ENCODE measurements around the gene TACC2.
"Not testable (repeated sequence)": the region's sequence is repeated elsewhere in the genome, so short reads cannot be mapped to it uniquely, and the experiment has no call there.

Gene TACC2

GRCh38 chr10:121976607-121977006 is 12.4 kb upstream of the TACC2 start:
- no peak for DNase-seq

- no peak for DNase-seq
Measured at GRCh38 chr10:121978511-121978910, 10.5 kb upstream of the TACC2 start.

GRCh38 chr10:121981346-121981745 is 7.6 kb upstream of the TACC2 start:
- DNase-seq = no peak

- no peak for DNase-seq
Measured at GRCh38 chr10:121983852-121984251, 5.1 kb upstream of the TACC2 start.

- no peak for DNase-seq
Measured at GRCh38 chr10:121984463-121984862, 4.5 kb upstream of the TACC2 start.

- DNase-seq = no peak
Measured at GRCh38 chr10:121990015-121990677, 1.2 kb downstream of the TACC2 start.

GRCh38 chr10:121991727-121992126 is 2.8 kb downstream of the TACC2 start:
- DNase-seq = not testable (repeated sequence)

GRCh38 chr10:121994429-121994941 is 5.5 kb downstream of the TACC2 start:
- DNase-seq = peak in 7 of 56 donors; percentile 4 to 49 (median 12)

GRCh38 chr10:121998462-121998861 is 9.5 kb downstream of the TACC2 start:
- DNase-seq = no peak

GRCh38 chr10:121999301-121999700 is 10.3 kb downstream of the TACC2 start:
- DNase-seq = no peak

- DNase-seq = no peak
Measured at GRCh38 chr10:122001698-122002097, 12.7 kb downstream of the TACC2 start.

GRCh38 chr10:122007415-122007814 is 18.5 kb downstream of the TACC2 start:
- DNase-seq = no peak

GRCh38 chr10:122010405-122011050 is 21.6 kb downstream of the TACC2 start:
- DNase-seq = no peak

GRCh38 chr10:122012731-122013130 is 23.8 kb downstream of the TACC2 start:
- no peak for DNase-seq

GRCh38 chr10:122013311-122013780 is 24.4 kb downstream of the TACC2 start:
- DNase-seq = no peak

GRCh38 chr10:122014652-122015248 is 25.8 kb downstream of the TACC2 start:
- DNase-seq = no peak

- DNase-seq = not testable (repeated sequence)
Measured at GRCh38 chr10:122017926-122018325, 29.0 kb downstream of the TACC2 start.

GRCh38 chr10:122018491-122018890 is 29.5 kb downstream of the TACC2 start:
- DNase-seq = no peak

GRCh38 chr10:122018951-122019413 is 30.0 kb downstream of the TACC2 start:
- DNase-seq = no peak

- no peak for DNase-seq
Measured at GRCh38 chr10:122019414-122019975, 30.5 kb downstream of the TACC2 start.

GRCh38 chr10:122020226-122020625 is 31.3 kb downstream of the TACC2 start:
- DNase-seq = no peak

GRCh38 chr10:122021379-122021778 is 32.4 kb downstream of the TACC2 start:
- DNase-seq = peak in 3 of 56 donors; percentile 5 to 30 (median 6)
